ENCODE results near the gene RIPK4.

RIPK4 gene

DNA sequence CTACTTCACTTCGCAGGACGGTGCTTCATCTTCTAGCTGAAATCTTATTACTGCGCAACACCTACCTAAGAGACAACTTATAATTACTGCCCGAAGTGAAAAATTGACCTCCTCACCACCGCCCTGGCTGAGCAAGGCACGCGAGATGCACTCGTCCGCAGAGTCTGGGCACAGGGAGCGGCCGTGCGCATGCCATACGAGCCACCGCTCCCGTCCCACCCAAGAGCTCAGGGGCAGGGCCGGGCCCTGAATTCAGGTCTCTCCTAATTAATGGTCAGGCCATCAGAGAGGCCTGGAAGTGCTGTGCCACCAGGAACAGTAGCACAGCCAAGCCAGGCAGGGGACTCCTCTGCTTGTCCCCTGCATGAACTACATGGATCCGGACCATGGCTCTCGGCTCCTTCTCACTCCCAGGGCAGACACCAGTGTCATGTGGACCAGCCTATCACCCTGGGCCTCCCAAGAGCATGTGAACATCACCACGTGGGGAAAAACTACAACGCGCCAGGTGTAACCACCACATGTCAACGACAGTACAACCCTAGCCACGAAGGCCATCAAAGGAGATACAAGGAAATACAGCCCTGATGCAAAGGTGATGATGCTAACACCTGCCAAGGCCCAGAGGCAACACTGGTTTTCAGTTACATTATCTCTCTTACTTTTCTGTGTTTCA lies 11.5 kb downstream of the RIPK4 start:
- Mint-ChIP-seq H3K27ac (no peak overlapping the region), H3K4me1 (peaks cover 10% of the 10 kb centered on the region), H3K27me3 (peaks cover 11% of the 10 kb centered on the region), H3K4me3 (no peak overlapping the region), H3K9me3 (no peaks in the 10 kb centered on the region)
- no peak for ATAC-seq
- DNase-seq: no peak

DNA sequence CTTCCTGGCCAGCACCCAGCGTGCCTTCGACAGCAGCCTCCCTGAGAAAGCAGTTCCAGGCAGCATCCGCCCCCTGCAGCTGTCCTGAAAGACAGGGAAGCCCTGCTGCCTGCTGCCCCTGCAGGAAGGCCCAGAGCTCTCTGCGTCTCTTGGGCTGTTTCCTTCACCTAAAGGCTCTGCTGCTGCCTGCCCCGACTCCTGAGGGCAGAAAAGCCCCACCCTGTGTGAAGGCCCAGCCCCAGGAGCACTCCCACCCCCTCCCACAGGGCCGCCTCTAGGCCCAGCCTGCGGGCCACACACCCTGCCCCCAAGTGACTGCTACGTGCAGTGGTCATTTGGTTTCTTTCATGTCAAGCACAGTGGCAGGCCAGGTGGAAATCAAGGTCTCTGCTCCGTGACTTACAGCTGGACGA lies 12.4 kb downstream of the RIPK4 start:
- Mint-ChIP-seq H3K4me1 (peaks cover 8% of the 10 kb centered on the region), H3K9me3 (no peaks in the 10 kb centered on the region), H3K4me3 (no peak overlapping the region), H3K27ac (no peak overlapping the region), H3K27me3 (peaks cover 2% of the 10 kb centered on the region)
- no peak for DNase-seq
- ATAC-seq: no peak

DNA sequence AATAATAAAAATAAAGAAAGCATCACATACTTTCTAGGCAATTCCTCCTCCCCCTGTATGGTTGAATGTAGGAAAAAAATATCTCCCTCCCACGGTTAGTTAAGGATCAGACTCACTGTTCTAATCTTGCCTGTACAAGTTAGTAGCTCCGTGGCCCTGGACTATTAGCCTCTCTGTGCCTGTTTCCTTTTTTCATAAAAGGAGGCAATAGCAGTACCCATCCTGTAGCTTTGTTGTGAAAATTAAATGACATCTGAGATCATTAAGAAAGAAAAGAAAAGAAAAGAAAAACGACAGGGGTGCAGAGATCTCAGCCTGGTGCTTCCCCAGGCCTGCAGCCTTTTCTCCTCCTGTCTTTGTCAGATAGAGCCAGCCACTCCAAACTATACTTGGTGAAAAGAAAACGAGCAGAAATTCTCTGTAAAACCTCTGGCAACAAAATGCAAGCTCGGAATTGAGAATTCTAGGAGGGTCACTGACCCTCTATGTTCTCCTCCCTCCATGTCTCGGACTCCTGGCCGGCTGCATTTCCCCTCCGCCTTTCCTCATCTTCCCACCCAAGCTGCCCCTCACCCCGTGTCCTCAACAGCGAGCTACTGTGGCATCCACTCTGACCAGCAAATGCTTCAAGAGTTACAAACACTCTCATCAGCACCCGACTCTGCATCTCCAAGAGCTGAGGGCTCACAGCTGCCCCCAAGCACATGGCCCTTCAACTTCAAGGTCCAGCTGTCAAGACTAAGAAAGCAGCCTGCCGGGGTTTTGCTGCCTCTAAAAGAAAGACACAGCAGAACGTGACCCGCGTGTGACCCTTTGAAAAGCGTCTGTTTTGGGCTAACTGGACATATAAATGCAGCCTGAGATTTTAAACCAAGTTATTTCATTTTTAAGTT lies 13.6 kb downstream of the RIPK4 start:
- no peaks in the 10 kb centered on the region for H3K9me3 Mint-ChIP-seq
- no peak overlapping the region for H3K4me3 Mint-ChIP-seq
- peaks cover 8% of the 10 kb centered on the region for H3K4me1 Mint-ChIP-seq
- no peak for DNase-seq
- ATAC-seq: no peak
- no peaks in the 10 kb centered on the region for H3K27me3 Mint-ChIP-seq
- H3K27ac Mint-ChIP-seq: no peak overlapping the region

DNA sequence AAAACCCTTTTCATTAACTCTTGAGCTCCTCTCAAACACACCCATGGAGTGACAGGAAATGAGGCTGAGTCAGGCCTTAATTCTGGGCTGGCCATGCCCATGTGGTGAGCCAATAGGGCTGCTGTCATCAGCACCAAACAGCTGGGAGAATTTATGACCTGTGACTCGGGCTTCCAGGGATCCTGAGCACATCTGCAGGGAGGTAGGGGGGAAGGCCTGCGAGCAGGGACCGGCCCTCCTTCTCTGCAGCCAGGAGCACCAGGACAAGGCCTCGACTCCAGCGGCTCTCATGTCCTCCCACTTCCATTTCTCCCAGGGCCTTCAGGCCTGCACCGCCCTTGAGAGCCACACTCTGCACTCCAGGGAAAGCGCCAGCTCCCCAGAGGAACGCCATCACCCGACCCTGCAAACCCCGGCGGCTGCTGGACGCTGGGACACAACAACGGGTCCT lies 14.6 kb downstream of the RIPK4 start:
- Mint-ChIP-seq H3K4me1 (peaks cover 8% of the 10 kb centered on the region), H3K9me3 (no peaks in the 10 kb centered on the region), H3K27me3 (no peaks in the 10 kb centered on the region), H3K4me3 (no peak overlapping the region), H3K27ac (no peak overlapping the region)
- ATAC-seq (no peak), DNase-seq (no peak)

DNA sequence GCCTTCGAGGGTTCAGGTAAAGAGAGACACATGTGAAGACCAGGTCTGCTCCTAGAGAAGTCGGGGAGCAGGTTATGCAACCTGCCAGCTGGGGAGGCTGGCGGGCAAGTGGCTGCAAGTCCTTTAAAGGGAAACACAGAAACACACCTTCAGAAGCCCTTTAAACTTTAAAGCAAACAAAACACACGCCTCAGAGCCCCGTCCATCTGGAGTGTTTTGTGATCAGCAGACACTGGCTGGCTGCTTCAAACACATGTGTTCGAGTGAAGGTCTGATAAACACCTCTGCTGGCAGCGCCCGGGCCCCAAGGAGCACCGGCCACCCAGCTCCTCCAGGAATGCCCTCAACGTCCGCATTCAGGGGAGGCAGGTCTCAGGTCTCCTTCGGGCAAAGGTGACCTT lies 15.2 kb downstream of the RIPK4 start:
- H3K27ac Mint-ChIP-seq: no peak overlapping the region
- ATAC-seq (no peak), DNase-seq (no peak)
- peaks cover 8% of the 10 kb centered on the region for H3K4me1 Mint-ChIP-seq
- no peaks in the 10 kb centered on the region for H3K9me3 Mint-ChIP-seq
- H3K4me3 Mint-ChIP-seq: no peak overlapping the region
- H3K27me3 Mint-ChIP-seq: no peaks in the 10 kb centered on the region

DNA sequence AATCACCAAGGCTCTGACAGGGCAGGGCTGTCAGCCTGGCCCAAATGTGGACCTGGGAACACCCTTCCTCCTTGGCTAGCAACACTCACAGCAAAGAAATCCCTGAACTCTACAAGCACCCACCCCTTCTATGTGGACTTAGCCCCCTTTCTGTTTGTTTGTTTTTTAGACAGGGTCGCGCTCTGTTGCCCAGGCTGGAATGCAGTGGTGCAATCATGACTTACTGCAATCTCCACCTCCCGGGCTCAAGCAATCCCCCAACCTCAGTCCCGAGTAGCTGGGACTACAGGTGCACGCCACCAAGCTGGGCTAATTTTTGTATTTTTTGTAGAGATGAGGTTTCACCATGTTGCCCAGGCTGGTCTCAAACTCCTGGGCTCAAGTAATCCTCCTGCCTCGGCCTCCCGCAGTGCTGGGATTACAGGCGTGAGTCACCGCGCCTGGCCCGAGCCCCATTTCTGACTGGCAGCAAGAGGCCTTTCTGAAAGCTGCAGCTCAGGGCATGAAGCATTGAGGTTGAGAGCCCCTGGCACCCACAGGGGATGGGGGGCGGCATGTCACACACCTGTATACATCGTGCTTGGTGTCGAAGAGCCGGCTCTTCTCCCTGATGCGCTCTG lies 16.2 kb downstream of the RIPK4 start:
- H3K4me1 Mint-ChIP-seq: peaks cover 3% of the 10 kb centered on the region
- no peak overlapping the region for H3K27ac Mint-ChIP-seq
- no peaks in the 10 kb centered on the region for H3K9me3 Mint-ChIP-seq
- ATAC-seq: no peak
- no peaks in the 10 kb centered on the region for H3K27me3 Mint-ChIP-seq
- no peak overlapping the region for H3K4me3 Mint-ChIP-seq
- no peak for DNase-seq

DNA sequence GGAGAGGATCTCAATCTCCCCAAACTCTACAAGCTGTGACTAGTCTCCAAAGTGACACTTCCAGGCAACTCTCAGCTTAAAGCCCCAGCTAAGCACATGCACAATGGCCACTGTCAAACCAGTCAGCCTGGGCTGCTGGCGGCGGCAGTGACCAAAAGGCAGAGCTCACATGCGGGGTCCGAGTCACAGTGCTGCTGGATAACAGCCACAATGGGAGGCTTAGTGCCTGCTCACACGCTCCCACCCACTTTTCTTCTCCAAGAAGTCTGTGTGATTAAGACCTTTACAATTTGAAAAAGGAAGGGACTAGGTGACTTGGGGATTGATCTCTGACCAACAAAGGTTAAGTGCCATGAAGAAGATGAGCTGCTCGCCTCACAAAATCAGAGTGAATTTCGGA lies 16.8 kb downstream of the RIPK4 start:
- H3K27ac Mint-ChIP-seq: no peak overlapping the region
- H3K4me1 Mint-ChIP-seq: no peaks in the 10 kb centered on the region
- H3K27me3 Mint-ChIP-seq: no peaks in the 10 kb centered on the region
- ATAC-seq (no peak), DNase-seq (no peak)
- no peaks in the 10 kb centered on the region for H3K9me3 Mint-ChIP-seq
- H3K4me3 Mint-ChIP-seq: no peak overlapping the region

DNA sequence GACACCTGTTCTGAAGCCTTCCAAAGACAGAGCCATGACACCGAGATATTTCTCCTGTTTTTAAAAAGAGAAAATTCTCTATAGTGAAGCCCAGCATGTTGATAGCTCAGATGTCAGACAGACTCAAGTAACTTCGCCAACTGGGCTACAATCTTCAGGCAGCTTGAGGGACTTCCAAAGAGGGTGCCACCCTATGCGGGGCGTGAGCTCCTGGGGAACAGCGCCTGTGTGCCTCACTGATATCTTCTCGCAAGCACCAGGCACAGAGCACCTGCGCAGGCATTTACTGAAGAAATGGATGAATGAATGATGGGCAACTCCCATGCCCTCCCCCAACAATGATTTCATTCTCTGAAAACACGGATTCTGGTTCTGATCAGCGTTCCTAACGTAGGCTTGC lies 17.6 kb downstream of the RIPK4 start:
- ATAC-seq (no peak), DNase-seq (no peak)
- Mint-ChIP-seq H3K27ac (no peak overlapping the region), H3K9me3 (no peaks in the 10 kb centered on the region), H3K4me3 (no peak overlapping the region), H3K27me3 (no peaks in the 10 kb centered on the region), H3K4me1 (no peaks in the 10 kb centered on the region)

DNA sequence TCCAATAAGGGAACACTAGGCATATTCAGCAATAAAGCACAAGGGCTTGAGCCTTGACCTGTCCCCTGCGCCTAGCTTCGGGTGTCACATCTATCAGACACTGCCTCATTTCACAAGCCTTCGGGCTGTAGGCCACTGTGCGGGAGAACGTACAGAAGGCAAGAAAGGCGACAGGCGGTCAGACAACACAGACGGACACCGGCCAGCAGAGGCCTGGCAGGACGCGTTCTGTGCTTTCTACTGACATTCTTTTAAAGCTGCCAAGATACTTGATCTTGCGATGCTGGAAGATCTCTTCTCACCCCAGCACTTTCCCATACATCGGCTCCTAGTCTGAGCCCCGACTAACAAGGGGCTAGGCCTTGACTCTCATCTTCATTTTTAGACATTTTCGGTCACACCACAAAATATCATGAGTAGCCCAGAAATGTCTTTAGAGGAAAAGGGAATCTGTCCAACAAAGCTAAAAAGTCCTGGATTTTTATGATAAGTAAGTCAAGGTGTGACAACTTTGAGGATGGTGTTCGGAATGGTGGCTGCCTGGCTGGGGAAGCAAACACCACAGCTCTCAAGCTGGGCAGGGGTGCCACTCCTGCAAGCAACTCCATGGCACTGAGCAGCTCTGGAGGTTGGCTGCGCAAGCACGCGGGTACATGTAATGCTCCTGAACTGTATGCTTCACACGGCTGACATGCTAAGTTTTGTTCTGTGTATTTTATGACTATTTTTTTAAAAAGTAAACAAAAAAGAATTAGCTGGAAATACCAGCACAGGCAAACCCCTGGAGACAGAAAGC lies 18.7 kb downstream of the RIPK4 start:
- Mint-ChIP-seq H3K4me1 (no peaks in the 10 kb centered on the region), H3K27ac (no peak overlapping the region), H3K4me3 (no peak overlapping the region), H3K9me3 (no peaks in the 10 kb centered on the region), H3K27me3 (no peaks in the 10 kb centered on the region)
- ATAC-seq (no peak), DNase-seq (no peak)

DNA sequence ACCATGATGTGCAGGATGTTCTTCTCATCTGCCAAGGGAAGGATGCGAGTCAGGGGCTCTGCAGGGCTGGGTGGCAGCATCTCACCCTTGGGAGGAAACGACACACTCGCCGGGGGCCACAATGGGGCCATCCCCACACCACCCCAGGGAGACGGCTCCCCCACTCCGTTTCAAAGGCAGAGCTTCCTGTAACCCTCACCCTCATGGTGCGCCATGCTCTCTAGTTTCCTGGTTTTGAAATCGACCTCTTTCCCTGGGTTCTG lies 20.2 kb downstream of the RIPK4 start:
- Mint-ChIP-seq H3K4me1 (no peaks in the 10 kb centered on the region), H3K4me3 (no peak overlapping the region), H3K9me3 (no peaks in the 10 kb centered on the region), H3K27me3 (no peaks in the 10 kb centered on the region), H3K27ac (peak overlapping the region in 1 of 2 donors; percentile 52)
- ATAC-seq (peak; percentile 28), DNase-seq (no peak)

DNA sequence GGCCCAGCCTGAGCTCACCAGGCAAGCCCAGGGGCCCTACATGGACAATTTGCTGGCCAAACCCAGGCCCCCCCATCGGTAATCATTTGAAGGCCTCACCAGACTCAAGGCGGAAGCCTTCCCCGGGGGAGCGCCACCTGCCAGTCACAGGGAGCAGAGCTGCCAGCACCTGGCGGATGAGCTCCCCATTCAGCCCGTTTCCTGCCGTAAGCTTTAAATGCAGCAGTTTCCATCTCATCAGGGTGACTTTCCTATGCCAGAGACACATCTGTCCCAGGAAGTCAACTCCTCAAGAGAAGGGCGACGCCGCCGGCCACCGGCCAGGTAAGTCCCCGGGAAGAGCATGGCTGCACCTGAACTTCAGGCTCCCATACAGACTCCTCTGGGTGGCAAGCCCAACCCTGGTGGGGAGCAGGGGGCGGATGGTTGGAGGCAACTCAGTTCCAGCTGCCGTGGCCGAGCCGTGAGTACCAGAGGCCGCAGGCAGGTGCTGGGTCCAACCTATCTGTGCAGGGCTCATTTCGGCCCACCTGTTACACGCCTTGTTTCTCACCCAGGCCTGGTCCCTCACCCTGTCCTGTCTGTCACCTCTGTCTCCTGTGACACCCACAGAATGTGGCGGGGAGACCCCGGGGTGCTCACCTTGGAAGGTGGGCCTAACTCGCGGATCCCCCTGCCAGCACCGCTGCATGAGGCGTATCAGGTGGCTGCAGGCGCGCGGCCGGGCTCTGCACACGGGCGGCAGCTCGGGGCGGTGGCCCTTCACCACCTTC lies 20.7 kb downstream of the RIPK4 start:
- Mint-ChIP-seq H3K27ac (no peak overlapping the region), H3K27me3 (no peaks in the 10 kb centered on the region), H3K9me3 (no peaks in the 10 kb centered on the region), H3K4me3 (no peak overlapping the region), H3K4me1 (no peaks in the 10 kb centered on the region)
- ATAC-seq: no peak
- no peak for DNase-seq

DNA sequence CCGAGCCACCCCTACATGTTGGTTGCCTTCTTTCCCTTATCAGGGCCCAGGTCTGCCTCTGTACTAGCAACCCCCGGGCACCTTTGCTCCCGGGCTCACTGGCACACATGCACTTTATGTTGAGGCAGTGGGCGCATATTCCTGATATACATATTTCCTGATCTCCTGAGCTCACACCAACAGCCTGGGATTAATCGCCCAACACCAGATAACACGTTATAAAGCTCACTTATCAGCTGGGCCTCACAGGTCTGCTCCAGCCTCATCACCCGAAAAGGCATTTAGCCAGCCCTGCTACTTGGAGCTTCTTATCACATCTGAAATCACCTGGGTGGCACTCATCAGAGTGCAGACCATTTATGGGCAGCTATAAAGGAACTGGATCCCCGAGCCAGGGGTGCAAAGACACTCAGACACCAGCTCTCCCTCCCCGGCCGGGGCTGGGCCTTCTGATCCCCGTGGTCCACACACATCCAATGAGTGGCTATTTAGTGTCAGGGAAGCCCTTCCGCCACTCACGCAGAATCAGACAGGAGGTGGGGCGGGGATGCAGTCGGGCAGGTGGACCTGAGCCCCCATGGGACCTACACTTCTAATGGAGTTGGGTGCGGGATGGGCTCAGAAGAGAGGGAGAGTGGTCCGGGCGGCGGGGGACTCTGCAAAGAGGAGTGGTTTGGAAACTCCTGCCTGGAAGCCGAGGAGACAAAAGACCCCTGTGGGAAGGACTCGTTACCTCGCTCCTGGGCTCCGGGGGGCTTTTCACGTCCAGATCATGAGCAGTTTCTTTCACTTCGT lies 21.6 kb downstream of the RIPK4 start:
- peak overlapping the region in 1 of 2 donors; percentile 49 for H3K27ac Mint-ChIP-seq
- H3K4me3 Mint-ChIP-seq: no peak overlapping the region
- H3K9me3 Mint-ChIP-seq: no peaks in the 10 kb centered on the region
- DNase-seq (no peak), ATAC-seq (no peak)
- H3K4me1 Mint-ChIP-seq: no peaks in the 10 kb centered on the region
- no peaks in the 10 kb centered on the region for H3K27me3 Mint-ChIP-seq

DNA sequence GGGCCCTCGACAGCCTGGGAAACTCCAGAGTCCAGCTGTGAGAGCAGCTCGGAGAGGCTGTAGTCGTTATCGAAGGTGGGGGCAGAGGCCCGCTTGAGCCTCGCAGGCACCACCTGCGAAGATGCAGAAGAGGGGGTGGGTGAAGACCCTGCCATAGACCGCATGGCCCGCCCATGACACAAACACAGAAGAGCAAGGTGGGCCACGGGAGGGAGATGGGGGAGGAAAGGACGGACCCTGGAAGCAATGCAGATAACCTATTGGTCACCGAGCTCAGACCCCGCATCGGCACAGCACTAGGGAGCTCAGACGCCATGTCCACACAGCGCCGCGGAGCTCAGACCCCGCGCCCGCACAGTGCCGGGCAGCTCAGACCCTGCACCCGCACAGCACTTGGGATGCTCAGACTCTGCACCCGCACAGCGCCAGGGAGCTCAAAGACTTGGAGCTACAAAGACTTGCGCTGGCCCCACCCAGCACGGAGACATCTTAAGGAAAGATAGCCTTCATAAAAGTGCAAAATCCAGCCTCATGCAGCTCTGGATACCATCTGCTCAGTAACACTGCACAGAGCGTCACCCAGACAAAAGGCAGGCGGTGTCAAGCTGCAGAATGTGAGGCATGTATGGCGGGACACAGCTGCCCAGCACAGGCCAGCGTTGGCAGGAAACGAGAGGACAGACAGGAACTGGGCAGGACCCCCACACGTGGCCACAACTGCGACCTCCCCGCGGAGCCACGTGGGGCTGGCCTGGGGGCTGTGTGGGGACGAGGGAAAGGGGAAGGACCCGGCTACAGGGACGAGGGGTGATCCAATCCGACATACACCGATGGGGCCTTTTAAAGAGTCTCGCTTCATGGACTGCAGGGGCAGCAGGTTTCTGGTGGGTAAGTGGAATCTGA lies 22.6 kb downstream of the RIPK4 start:
- Mint-ChIP-seq H3K4me3 (no peak overlapping the region), H3K27me3 (no peaks in the 10 kb centered on the region), H3K27ac (no peak overlapping the region), H3K4me1 (no peaks in the 10 kb centered on the region), H3K9me3 (no peaks in the 10 kb centered on the region)
- no peak for DNase-seq
- no peak for ATAC-seq

Data from stimulated activated naive CD8-positive, alpha-beta T cell treated with anti-CD3 and anti-CD28 coated beads, Interleukin-15, amount 100 ng/mL, for 72 hours (primary cell).